GM10266 (cell line): Measurements from ENCODE around the gene NUDCD3.
"Not testable (repeated sequence)": the region's sequence is repeated elsewhere in the genome, so short reads cannot be mapped to it uniquely, and the experiment has no call there.

Source experiments
- DNase-seq: peaks from one replicate; pipeline ENCODE4 v3.0.0; 2012; ENCODE audit errors: extremely low spot score
- CTCF ChIP-seq: IDR thresholded peaks from 2 replicates; pipeline ENCODE4 v1.5.1; 2012; ENCODE audit warnings: mild to moderate bottlenecking, low read depth; ENCODE audit not compliant: control insufficient read depth, insufficient read depth; ENCODE audit errors: missing control alignments

The NUDCD3 gene

GRCh38 chr7:44431091-44431608 lies 59.3 kb downstream of the NUDCD3 start:
- peak; percentile 45 for DNase-seq
- TF ChIP-seq CTCF: peak; percentile 65

- TF ChIP-seq CTCF: no peak
- DNase-seq: no peak
These were observed 60.4 kb downstream of the NUDCD3 start for GRCh38 chr7:44430054-44430453.

- not testable (repeated sequence) for DNase-seq
These were observed 65.7 kb downstream of the NUDCD3 start for GRCh38 chr7:44424762-44425161.

GRCh38 chr7:44416941-44417340 lies 73.5 kb downstream of the NUDCD3 start:
- TF ChIP-seq CTCF: no peak

GRCh38 chr7:44415510-44415909 lies 74.9 kb downstream of the NUDCD3 start:
- no peak for DNase-seq
- no peak for TF ChIP-seq CTCF

More at GRCh38 chr7:44416941-44417340, 73.5 kb downstream of the NUDCD3 start:
- no peak for DNase-seq

GRCh38 chr7:44415047-44415446 lies 75.4 kb downstream of the NUDCD3 start:
- TF ChIP-seq CTCF: no peak
- no peak for DNase-seq

- no peak for TF ChIP-seq CTCF
- DNase-seq: no peak
These were observed 79.2 kb downstream of the NUDCD3 start for GRCh38 chr7:44411306-44411705.

GRCh38 chr7:44408596-44408995 lies 81.9 kb downstream of the NUDCD3 start:
- DNase-seq: no peak
- TF ChIP-seq CTCF: no peak
